HCT116 (cell line): ENCODE results near the gene PRMT3. TPM values are rescaled to one million over a fixed set of nuclear protein-coding genes. Genes with fewer than 3 reads are reported as not detected.

ENCODE experiments used
- ATAC-seq: fragments of 200-7000 bp; cut with Tn5 transposase; 2 replicates; pipeline ENCODE4 v1.9.1; 2020; ENCODE audit warnings: mild to moderate bottlenecking, moderate library complexity
- BruUV-seq: library from RNA; stranded (reverse); fragments of 400-500 nt; replicated peaks from 2 replicates; lab custom pipeline; 2021; lab: Mats Ljungman, UMichigan
- CTCF ChIA-PET: fragments of 300-600 bp; sonication (Branson Sonifier 250); formaldehyde crosslinking; loops from one replicate; lab custom pipeline; 2021; ENCODE audit warnings: antibody characterized with exemption; lab: Charles Lee
- POLR2A ChIA-PET: fragments of 300-600, 350-600 bp; sonication (Branson Sonifier 250); formaldehyde crosslinking; loops from one replicate; lab custom pipeline; 2021; ENCODE audit warnings: antibody characterized with exemption; lab: Charles Lee
- RAD21 ChIA-PET, 2 experiments: fragments of 300-600 bp; sonication (Branson Sonifier 250); formaldehyde crosslinking; loops; one replicate each; lab custom pipeline; 2023; ENCODE audit warnings: low total read pairs in 2 of 2; ENCODE audit not compliant: uncharacterized antibody in 2 of 2, unreplicated experiment in 2 of 2, low non-redundant PET in 1 of 2; lab: Charles Lee
- DNase-seq: peaks from one replicate; pipeline ENCODE4 v3.0.0-alpha.2; 2010; ENCODE audit warnings: low read depth, low spot score
- H2AFZ ChIP-seq: fragments of 200-600 bp; shearing (Covaris generic), sonication (generic); 2 replicates; pipeline ENCODE4 v1.6.1; 2017; ENCODE audit warnings: low read depth, mixed run types, mixed read lengths, antibody characterized with exemption, low read length; ENCODE audit not compliant: poor library complexity, severe bottlenecking
- H3K27ac ChIP-seq: 2 replicates; pipeline ENCODE4 v1.5.1; 2012; ENCODE audit warnings: low read depth, low read length
- H3K27me3 ChIP-seq: fragments of 200-600 bp; sonication (generic); 2 replicates; pipeline ENCODE4 v1.6.1; 2016; ENCODE audit warnings: mixed run types, low read length, mixed read lengths; ENCODE audit not compliant: insufficient read depth
- H3K36me3 ChIP-seq, 2 experiments: fragments of 200-500 bp in 1 of 2; fragments of 200-600 bp in 1 of 2; sonication (Bioruptor generic) in 1 of 2; sonication (generic) in 1 of 2; 2 replicates each; pipeline versions ENCODE4 v1.5.1 to v1.6.1; 2014 to 2016; ENCODE audit warnings: low read length in 2 of 2, inconsistent platforms in 1 of 2, mixed read lengths in 1 of 2, mixed run types in 1 of 2; ENCODE audit not compliant: insufficient read depth in 2 of 2, control insufficient read depth in 1 of 2
- H3K4me1 ChIP-seq, 2 experiments: fragments of 200-600 bp in 1 of 2; sonication (generic) in 1 of 2; 2 replicates each; pipeline versions ENCODE4 v1.5.1 to v1.6.1; 2012 to 2017; ENCODE audit warnings: low read length in 2 of 2, inconsistent platforms in 1 of 2, mild to moderate bottlenecking in 1 of 2, mixed read lengths in 1 of 2, mixed run types in 1 of 2, moderate library complexity in 1 of 2; ENCODE audit not compliant: insufficient read depth in 2 of 2, control insufficient read depth in 1 of 2
- H3K4me2 ChIP-seq: fragments of 200-600 bp; sonication (generic); 2 replicates; pipeline ENCODE4 v1.6.1; 2017; ENCODE audit warnings: mixed run types, low read length, mixed read lengths
- H3K4me3 ChIP-seq, 2 experiments: fragments of 200-600 bp in 1 of 2; sonication (generic) in 1 of 2; replicated peaks in 1 of 2; 2 replicates each; pipeline ENCODE4 v1.5.1; 2011 to 2016; ENCODE audit warnings: low read length in 2 of 2, control low read depth in 1 of 2, low read depth in 1 of 2, mild to moderate bottlenecking in 1 of 2, mixed read lengths in 1 of 2, mixed run types in 1 of 2
- H3K79me2 ChIP-seq: fragments of 200-600 bp; sonication (generic); 2 replicates; pipeline ENCODE4 v1.6.1; 2017; ENCODE audit warnings: mild to moderate bottlenecking, mixed run types, low read length, moderate library complexity, mixed read lengths; ENCODE audit not compliant: insufficient read depth
- H3K9ac ChIP-seq: fragments of 200-600 bp; sonication (generic); 2 replicates; pipeline ENCODE4 v1.6.1; 2016; ENCODE audit warnings: low read length, mixed read lengths
- H3K9me2 ChIP-seq: fragments of 200-600 bp; sonication (generic), shearing (Covaris generic); 2 replicates; pipeline ENCODE4 v1.6.1; 2017; ENCODE audit warnings: mixed run types, mild to moderate bottlenecking, moderate library complexity; ENCODE audit not compliant: insufficient read depth
- H3K9me3 ChIP-seq, 2 experiments: fragments of 200-500 bp in 1 of 2; fragments of 200-600 bp in 1 of 2; sonication (Bioruptor generic) in 1 of 2; sonication (generic) in 1 of 2; 2 replicates each; pipeline ENCODE4 v1.6.1; 2014 to 2017; ENCODE audit warnings: low read length in 2 of 2, mixed read lengths in 2 of 2, inconsistent platforms in 1 of 2, low read depth in 1 of 2, mild to moderate bottlenecking in 1 of 2, mixed run types in 1 of 2, moderate library complexity in 1 of 2; ENCODE audit not compliant: control insufficient read depth in 1 of 2, insufficient read depth in 1 of 2
- H4K20me1 ChIP-seq: fragments of 200-600 bp; sonication (generic), shearing (Covaris generic); 2 replicates; pipeline ENCODE4 v1.6.1; 2017; ENCODE audit warnings: mixed run types, mild to moderate bottlenecking, moderate library complexity; ENCODE audit not compliant: insufficient read depth
- ATF3 ChIP-seq: IDR thresholded peaks from 2 replicates; pipeline ENCODE4 v1.6.1; 2012
- CEBPB ChIP-seq: IDR thresholded peaks from 2 replicates; pipeline ENCODE4 v1.6.1; 2012; ENCODE audit warnings: low read depth
- EGR1 ChIP-seq: IDR thresholded peaks from 2 replicates; pipeline ENCODE4 v1.6.1; 2012; ENCODE audit warnings: low read depth
- EZH2phosphoT487 ChIP-seq: fragments of 200-600 bp; IDR thresholded peaks from 2 replicates; pipeline ENCODE4 v1.6.1; 2018; ENCODE audit warnings: antibody characterized with exemption, borderline replicate concordance
- FOSL1 ChIP-seq: IDR thresholded peaks from 2 replicates; pipeline ENCODE4 v1.6.1; 2012; ENCODE audit warnings: low read depth
- MAX ChIP-seq: IDR thresholded peaks from 2 replicates; pipeline ENCODE4 v1.6.1; 2012
- POLR2AphosphoS5 ChIP-seq: IDR thresholded peaks from 2 replicates; pipeline ENCODE4 v1.6.1; 2011; ENCODE audit warnings: mild to moderate bottlenecking, low read depth, low read length, moderate library complexity
- RAD21 ChIP-seq: IDR thresholded peaks from 2 replicates; pipeline ENCODE4 v1.6.1; 2012; ENCODE audit warnings: low read depth, mild to moderate bottlenecking
- REST ChIP-seq: IDR thresholded peaks from 2 replicates; pipeline ENCODE4 v1.6.1; 2012; ENCODE audit warnings: low read depth
- SP1 ChIP-seq: IDR thresholded peaks from 2 replicates; pipeline ENCODE4 v1.6.1; 2012; ENCODE audit warnings: low read depth
- SRF ChIP-seq: IDR thresholded peaks from 2 replicates; pipeline ENCODE4 v1.6.1; 2012; ENCODE audit warnings: low read depth
- TCF7L2 ChIP-seq: IDR thresholded peaks from 2 replicates; pipeline ENCODE4 v1.7.0; 2011; ENCODE audit warnings: borderline replicate concordance, inconsistent platforms; ENCODE audit not compliant: insufficient read depth, insufficient read length; ENCODE audit errors: extremely low read depth
- YY1 ChIP-seq: IDR thresholded peaks from 2 replicates; pipeline ENCODE4 v1.6.1; 2011; ENCODE audit warnings: low read length, low read depth, moderate library complexity, mild to moderate bottlenecking; ENCODE audit not compliant: insufficient replicate concordance; ENCODE audit errors: extremely low read depth
- ZFX ChIP-seq: fragments of 450-650 bp; IDR thresholded peaks from 2 replicates; pipeline ENCODE4 v1.6.1; 2017
- intact Hi-C: fragments of 100-400 bp; cut with micrococcal nuclease; formaldehyde crosslinking; loops from 2 replicates; pipeline ENCODE4 v1.10.0; 2022
- total RNA-seq: library from RNA; stranded (reverse); gene quantifications from one replicate; pipeline ENCODE4 v1.2.1, GENCODE V29; 2021; ENCODE audit not compliant: unreplicated experiment
- TF ChIP-seq, protein P1 (sequence below), 3 experiments: fragments of 200-600 bp in 1 of 3; sonication (generic) in 1 of 3; IDR thresholded peaks in 2 of 3; conservative IDR thresholded peaks in 1 of 3; 2 replicates each; pipeline ENCODE4 v1.5.1; 2012 to 2017; ENCODE audit warnings: low read depth in 2 of 3, low read length in 2 of 3, antibody characterized with exemption in 1 of 3, borderline replicate concordance in 1 of 3, control low read depth in 1 of 3, mild to moderate bottlenecking in 1 of 3, mixed read lengths in 1 of 3, mixed run types in 1 of 3, moderate library complexity in 1 of 3; ENCODE audit not compliant: insufficient read depth in 1 of 3

The PRMT3 gene
- total RNA-seq, 1 experiment from 2014 or later: 24.3 TPM

DNA sequence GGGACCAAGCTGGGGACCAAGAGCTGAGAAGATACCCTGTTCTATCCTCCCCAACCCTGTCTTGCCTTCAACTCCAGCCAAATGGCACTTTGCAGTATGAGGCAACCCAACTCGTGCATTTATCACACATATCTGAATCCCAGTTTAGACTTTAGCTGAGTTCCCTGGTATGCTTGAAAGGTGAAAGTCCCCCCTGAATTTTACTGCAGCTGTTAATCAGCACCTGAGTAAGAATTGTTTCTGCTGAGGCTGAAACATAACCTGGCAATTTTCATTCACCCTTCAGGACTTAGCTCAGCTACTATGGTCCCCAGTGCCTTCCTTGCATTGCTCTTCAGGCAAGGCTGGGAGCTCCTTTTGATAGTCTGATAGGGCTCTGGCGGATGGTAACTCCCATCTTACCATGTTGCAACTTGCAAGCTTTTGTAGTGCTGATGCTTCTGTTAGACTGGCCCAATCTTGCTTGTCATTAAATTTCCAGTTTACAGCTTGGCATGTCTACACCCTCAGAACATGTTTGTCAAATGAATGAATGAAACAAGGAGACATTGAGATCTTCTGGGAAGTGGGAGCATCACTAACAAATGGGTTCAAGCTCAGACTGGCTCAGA lies 147.9 kb downstream of the PRMT3 start:
- CTCF ChIA-PET: no interaction called here
- TF ChIP-seq SP1 (no peak), FOSL1 (no peak), SRF (no peak), RAD21 (no peak), CEBPB (no peak)
- TF ChIP-seq, all 23 proteins: peak for 0
- Histone ChIP-seq H2AFZ (no peak overlapping the region), H3K9me3 (no peaks in the 10 kb centered on the region), H3K4me3 (no peak overlapping the region), H3K79me2 (no peaks in the 10 kb centered on the region), H3K9ac (no peak overlapping the region), H3K27me3 (peaks cover 4% of the 10 kb centered on the region; the same call in 1 of the 2 replicates), H4K20me1 (no peaks in the 10 kb centered on the region), H3K36me3 (no peaks in the 10 kb centered on the region), H3K27ac (no peak overlapping the region), H3K4me2 (no peak overlapping the region), H3K9me2 (no peaks in the 10 kb centered on the region), H3K4me1 (no peaks in the 10 kb centered on the region)
- ChIA-PET RAD21 (no interaction called here), POLR2A (no interaction called here)
- ATAC-seq (no peak), DNase-seq (no peak)
- intact Hi-C loops: no loop called here
- no TSS peak for BruUV-seq

- Histone ChIP-seq H3K36me3 (no peaks in the 10 kb centered on the region), H3K4me2 (no peak overlapping the region), H3K9me3 (no peaks in the 10 kb centered on the region), H3K4me3 (no peak overlapping the region), H3K27ac (no peak overlapping the region), H3K9me2 (no peaks in the 10 kb centered on the region), H3K9ac (no peak overlapping the region), H2AFZ (no peak overlapping the region), H3K79me2 (no peaks in the 10 kb centered on the region), H4K20me1 (no peaks in the 10 kb centered on the region), H3K27me3 (peaks cover 14% of the 10 kb centered on the region), H3K4me1 (no peaks in the 10 kb centered on the region)
- intact Hi-C loops: no loop called here
- RAD21 ChIA-PET: no interaction called here
- ATAC-seq (no peak), DNase-seq (no peak)
- POLR2A ChIA-PET: no interaction called here
- BruUV-seq: no TSS peak
- CTCF ChIA-PET: no interaction called here
- TF ChIP-seq ZFX: no peak
- no peak for TF ChIP-seq TCF7L2
- TF ChIP-seq EZH2phosphoT487: no peak
- TF ChIP-seq ATF3: no peak
- TF ChIP-seq EGR1: no peak
- TF ChIP-seq, protein P1, sequence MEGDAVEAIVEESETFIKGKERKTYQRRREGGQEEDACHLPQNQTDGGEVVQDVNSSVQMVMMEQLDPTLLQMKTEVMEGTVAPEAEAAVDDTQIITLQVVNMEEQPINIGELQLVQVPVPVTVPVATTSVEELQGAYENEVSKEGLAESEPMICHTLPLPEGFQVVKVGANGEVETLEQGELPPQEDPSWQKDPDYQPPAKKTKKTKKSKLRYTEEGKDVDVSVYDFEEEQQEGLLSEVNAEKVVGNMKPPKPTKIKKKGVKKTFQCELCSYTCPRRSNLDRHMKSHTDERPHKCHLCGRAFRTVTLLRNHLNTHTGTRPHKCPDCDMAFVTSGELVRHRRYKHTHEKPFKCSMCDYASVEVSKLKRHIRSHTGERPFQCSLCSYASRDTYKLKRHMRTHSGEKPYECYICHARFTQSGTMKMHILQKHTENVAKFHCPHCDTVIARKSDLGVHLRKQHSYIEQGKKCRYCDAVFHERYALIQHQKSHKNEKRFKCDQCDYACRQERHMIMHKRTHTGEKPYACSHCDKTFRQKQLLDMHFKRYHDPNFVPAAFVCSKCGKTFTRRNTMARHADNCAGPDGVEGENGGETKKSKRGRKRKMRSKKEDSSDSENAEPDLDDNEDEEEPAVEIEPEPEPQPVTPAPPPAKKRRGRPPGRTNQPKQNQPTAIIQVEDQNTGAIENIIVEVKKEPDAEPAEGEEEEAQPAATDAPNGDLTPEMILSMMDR (IDR thresholded peaks at IDR 0.05 in 2 of 3, conservative IDR thresholded peaks at IDR 0.05 in 1 of 3; ENCODE audit: borderline replicate concordance in 1 of 3, insufficient read depth in 1 of 3, low read depth in 2 of 3, low read length in 2 of 3): no peak
- no peak for TF ChIP-seq YY1
- no peak for TF ChIP-seq RAD21
- no peak for TF ChIP-seq MAX
- TF ChIP-seq CEBPB: no peak
- TF ChIP-seq REST: no peak
- TF ChIP-seq POLR2AphosphoS5: no peak
Measured at GRCh38 chr11:20536365-20536764, 148.8 kb downstream of the PRMT3 start.
